Inflammatory macrophage treated with lipopolysaccharide for 4 hours (primary cell): ENCODE measurements around the gene CDH4.

Source experiments
- DNase-seq: peaks from one replicate; pipeline ENCODE4 v3.0.0-alpha.2; 2020

CDH4 gene

GRCh38 chr20:61803915-61804751, 552.1 kb downstream of the CDH4 start:
- DNase-seq, result no peak

- no peak for DNase-seq
Measured at GRCh38 chr20:61804752-61805295, 552.8 kb downstream of the CDH4 start.

GRCh38 chr20:61805365-61805764, 553.3 kb downstream of the CDH4 start:
- no peak for DNase-seq

- no peak for DNase-seq
Measured at GRCh38 chr20:61805781-61806180, 553.7 kb downstream of the CDH4 start.

GRCh38 chr20:61806314-61806713, 554.3 kb downstream of the CDH4 start:
- DNase-seq, result no peak

- no peak for DNase-seq
Measured at GRCh38 chr20:61806995-61807394, 554.9 kb downstream of the CDH4 start.

GRCh38 chr20:61807471-61808160, 555.6 kb downstream of the CDH4 start:
- DNase-seq, result no peak

GRCh38 chr20:61808447-61808846, 556.4 kb downstream of the CDH4 start:
- DNase-seq, result no peak

- DNase-seq, result no peak
Measured at GRCh38 chr20:61809006-61809770, 557.1 kb downstream of the CDH4 start.

- DNase-seq, result no peak
Measured at GRCh38 chr20:61810066-61810737, 558.1 kb downstream of the CDH4 start.

- no peak for DNase-seq
Measured at GRCh38 chr20:61810738-61811135, 558.7 kb downstream of the CDH4 start.

- no peak for DNase-seq
Measured at GRCh38 chr20:61811166-61811565, 559.1 kb downstream of the CDH4 start.

GRCh38 chr20:61812121-61812844, 560.2 kb downstream of the CDH4 start:
- no peak for DNase-seq

- no peak for DNase-seq
Measured at GRCh38 chr20:61812845-61813485, 560.9 kb downstream of the CDH4 start.

GRCh38 chr20:61813791-61814190, 561.7 kb downstream of the CDH4 start:
- no peak for DNase-seq

GRCh38 chr20:61814244-61814643, 562.2 kb downstream of the CDH4 start:
- no peak for DNase-seq

- no peak for DNase-seq
Measured at GRCh38 chr20:61814726-61815125, 562.7 kb downstream of the CDH4 start.

GRCh38 chr20:61815176-61815575, 563.1 kb downstream of the CDH4 start:
- DNase-seq, result no peak

GRCh38 chr20:61815678-61816077, 563.6 kb downstream of the CDH4 start:
- DNase-seq, result no peak

- DNase-seq, result no peak
Measured at GRCh38 chr20:61816606-61817460, 564.8 kb downstream of the CDH4 start.
